Natural killer cell (primary cell): ENCODE data around the gene ZNF593OS. TPM values are rescaled to one million over a fixed set of nuclear protein-coding genes. Genes with fewer than 3 reads are reported as not detected.

Source experiments
- ATAC-seq, 3 donors: fragments of 150-1000 bp in 2 of 3; fragments of 200-7000 bp in 1 of 3; cut with Tn5 transposase; 1 replicate in 1 of 3; 2 replicates in 2 of 3; pipeline ENCODE4 v1.10.0; 2021; ENCODE audit warnings: mild to moderate bottlenecking in 2 of 3, moderate library complexity in 2 of 3
- DNase-seq, 2 donors: peaks; one replicate each; pipeline versions ENCODE4 v3.0.0 to v3.0.0-alpha.2; 2013 to 2021; ENCODE audit warnings: mixed read lengths in 1 of 2
- H3K27ac ChIP-seq: one replicate; pipeline ENCODE4 v1.5.1; 2013; ENCODE audit warnings: mild to moderate bottlenecking, low read length
- H3K27me3 ChIP-seq: one replicate; pipeline ENCODE4 v1.6.1; 2013; ENCODE audit warnings: low read length; ENCODE audit not compliant: control insufficient read depth, insufficient read depth
- H3K36me3 ChIP-seq: one replicate; pipeline ENCODE4 v1.6.1; 2013; ENCODE audit warnings: low read length; ENCODE audit not compliant: control insufficient read depth, insufficient read depth
- H3K4me1 ChIP-seq: one replicate; pipeline ENCODE4 v1.6.1; 2013; ENCODE audit warnings: low read length; ENCODE audit not compliant: control insufficient read depth, insufficient read depth
- H3K4me3 ChIP-seq: one replicate; pipeline ENCODE4 v1.5.1; 2013; ENCODE audit warnings: low read length
- H3K9me3 ChIP-seq: one replicate; pipeline ENCODE4 v1.6.1; 2013; ENCODE audit warnings: low read length; ENCODE audit not compliant: control insufficient read depth, insufficient read depth
- H3K27ac Mint-ChIP-seq, 2 donors: one replicate each; pipeline ENCODE4 v1.8.0; 2022; ENCODE audit warnings: mild to moderate bottlenecking in 2 of 2, mixed read lengths in 2 of 2, moderate library complexity in 1 of 2
- H3K27me3 Mint-ChIP-seq, 2 donors: one replicate each; pipeline ENCODE4 v1.8.0; 2022; ENCODE audit warnings: low read depth in 2 of 2, mixed read lengths in 2 of 2
- H3K36me3 Mint-ChIP-seq: one replicate; pipeline ENCODE4 v1.8.0; 2022; ENCODE audit warnings: mixed read lengths
- H3K4me1 Mint-ChIP-seq, 2 donors: one replicate each; pipeline ENCODE4 v1.8.0; 2022; ENCODE audit warnings: mixed read lengths in 2 of 2
- H3K4me3 Mint-ChIP-seq: one replicate; pipeline ENCODE4 v1.8.0; 2022; ENCODE audit warnings: mild to moderate bottlenecking, moderate library complexity, mixed read lengths
- H3K9me3 Mint-ChIP-seq, 2 donors: one replicate each; pipeline ENCODE4 v1.8.0; 2022; ENCODE audit warnings: mixed read lengths in 2 of 2
- CTCF ChIP-seq: fragments of 200-600 bp; IDR thresholded peaks from one replicate; pipeline ENCODE4 v1.8.0; 2022; ENCODE audit warnings: antibody characterized with exemption
- WGBS: methylation state at CpG from one replicate; pipeline ENCODE4 v1.1.7; 2013; ENCODE audit warnings: missing lambda C conversion rate; ENCODE audit not compliant: insufficient coverage; 5-methylcytosine and 5-hydroxymethylcytosine counted together
- intact Hi-C: fragments of 100-400 bp; cut with micrococcal nuclease; formaldehyde crosslinking; loops from one replicate; pipeline ENCODE4 v1.14.2; 2022
- total RNA-seq, 4 donors: library from RNA; stranded (reverse); fragments of 120-200 nt in 1 of 4; gene quantifications; one replicate each; pipeline versions ENCODE4 v1.2.3 to v1.2.4, GENCODE V29; 2013 to 2022

ZNF593OS gene
- total RNA-seq, 3 donors from 2014 or later (not counting 1 experiment from before 2014, with no cell fraction given): not detected

DNA sequence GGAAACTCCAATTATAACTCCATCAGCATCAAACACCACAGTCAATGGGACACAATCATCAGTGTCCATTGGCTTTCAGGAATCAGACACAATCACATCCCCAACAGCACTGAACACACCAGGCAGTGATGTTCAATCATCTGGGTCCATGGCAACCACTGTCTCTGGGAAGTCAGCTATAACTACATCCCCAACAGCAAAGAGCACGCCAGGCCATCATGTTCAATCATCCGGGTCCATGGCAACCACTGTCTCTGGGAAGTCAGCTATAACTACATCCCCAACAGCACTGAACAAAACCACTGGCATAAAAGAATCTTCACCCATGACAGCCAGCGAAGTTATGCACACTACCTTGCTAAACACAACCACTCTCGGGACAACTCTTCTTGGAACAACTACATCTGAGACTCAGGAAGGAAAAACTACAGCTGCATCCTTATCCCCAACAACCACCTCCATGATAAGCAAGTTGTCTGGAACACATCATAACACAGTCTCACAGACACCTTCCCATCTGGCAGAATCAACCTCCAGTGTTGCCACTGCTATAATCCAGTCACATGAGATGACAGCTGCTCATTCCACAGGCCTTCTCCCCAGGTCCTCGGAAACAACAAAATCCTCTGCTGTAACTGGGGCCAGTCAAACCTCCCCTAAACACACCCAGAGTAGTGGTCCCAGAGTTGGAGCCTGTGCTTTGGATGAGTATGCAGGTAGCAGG lies 38.7 kb upstream of the ZNF593OS start:
- no peak for ATAC-seq
- Mint-ChIP-seq H3K27me3 (peaks cover 7 to 13% of the 10 kb centered on the region in 2 donors), H3K36me3 (no peaks in the 10 kb centered on the region), H3K27ac (no peak overlapping the region), H3K9me3 (no peaks in the 10 kb centered on the region), H3K4me3 (no peak overlapping the region), H3K4me1 (no peaks in the 10 kb centered on the region)
- TF ChIP-seq CTCF: no peak
- no peak overlapping the region for H3K27ac ChIP-seq
- no peaks in the 10 kb centered on the region for H3K27me3 ChIP-seq
- 85% methylated on average over 4 of the region's 5 CpGs for WGBS
- H3K36me3 ChIP-seq: no peaks in the 10 kb centered on the region
- H3K4me3 ChIP-seq: no peak overlapping the region
- no peaks in the 10 kb centered on the region for H3K4me1 ChIP-seq
- DNase-seq: no peak
- no peaks in the 10 kb centered on the region for H3K9me3 ChIP-seq
- intact Hi-C loops: no loop called here

GRCh38 chr1:26203642-26204318 lies 32.1 kb upstream of the ZNF593OS start:
- Mint-ChIP-seq H3K27me3 (peaks cover 0 to 7% of the 10 kb centered on the region in 2 donors), H3K9me3 (no peaks in the 10 kb centered on the region), H3K4me1 (peaks cover 6 to 8% of the 10 kb centered on the region in 2 donors), H3K27ac (no peak overlapping the region), H3K36me3 (no peaks in the 10 kb centered on the region), H3K4me3 (no peak overlapping the region)
- no peak for TF ChIP-seq CTCF
- 92% methylated on average over 6 of the region's 9 CpGs for WGBS
- no peaks in the 10 kb centered on the region for H3K36me3 ChIP-seq
- H3K4me1 ChIP-seq: peaks cover 8% of the 10 kb centered on the region
- no peak overlapping the region for H3K27ac ChIP-seq
- H3K27me3 ChIP-seq: no peaks in the 10 kb centered on the region
- H3K9me3 ChIP-seq: no peaks in the 10 kb centered on the region
- no peak overlapping the region for H3K4me3 ChIP-seq
- intact Hi-C loops: no loop called here
- no peak for ATAC-seq
- DNase-seq: no peak

DNA sequence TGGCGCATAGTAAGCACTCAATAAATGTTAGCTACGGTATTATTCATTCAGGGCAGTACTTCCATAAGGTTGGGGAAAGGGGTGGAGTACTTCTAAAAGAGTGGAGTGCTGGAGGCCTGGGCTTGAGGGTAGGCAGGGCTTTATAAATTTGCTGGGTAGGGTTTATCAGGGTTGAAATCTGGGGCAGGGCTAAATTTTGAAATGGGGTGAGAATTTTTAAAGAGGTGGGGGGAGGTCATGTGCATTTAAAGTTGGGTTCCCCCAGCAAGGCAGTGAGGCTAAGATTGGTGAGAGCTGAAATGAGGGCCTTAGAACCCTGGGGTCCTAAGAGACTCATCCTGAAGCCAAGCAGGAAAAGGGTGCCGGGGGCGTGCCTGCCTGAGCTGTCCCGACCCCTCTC lies 28.8 kb upstream of the ZNF593OS start:
- Histone ChIP-seq H3K27ac (no peak overlapping the region), H3K36me3 (no peaks in the 10 kb centered on the region), H3K9me3 (no peaks in the 10 kb centered on the region), H3K27me3 (no peaks in the 10 kb centered on the region), H3K4me1 (peaks cover 8% of the 10 kb centered on the region), H3K4me3 (no peak overlapping the region)
- WGBS: 96% methylated on average over 5 of the region's 5 CpGs
- no peak for TF ChIP-seq CTCF
- Mint-ChIP-seq H3K4me3 (no peak overlapping the region), H3K9me3 (no peaks in the 10 kb centered on the region), H3K27ac (no peak overlapping the region), H3K4me1 (peaks cover 6 to 8% of the 10 kb centered on the region in 2 donors), H3K36me3 (no peaks in the 10 kb centered on the region), H3K27me3 (peaks cover 11 to 12% of the 10 kb centered on the region in 2 donors)
- intact Hi-C loops: no loop called here
- DNase-seq (no peak), ATAC-seq (no peak)
